NCI-H1092 treated with DMSO at 0.1 percent for 48 hours (cell line): ENCODE data around the gene ZDHHC17.
"Not testable (repeated sequence)": the region's sequence is repeated elsewhere in the genome, so short reads cannot be mapped to it uniquely, and the experiment has no call there.

Experiments
- DNase-seq: peaks from one replicate; lab custom pipeline; 2025; lab: John Stamatoyannopoulos, UW

ZDHHC17 gene

GRCh38 chr12:76765598-76765997 lies 1.7 kb downstream of the ZDHHC17 start:
- no peak for DNase-seq

GRCh38 chr12:76766161-76766560 lies 2.2 kb downstream of the ZDHHC17 start:
- no peak for DNase-seq

- no peak for DNase-seq
Observed at GRCh38 chr12:76768576-76768975, 4.7 kb downstream of the ZDHHC17 start.

- no peak for DNase-seq
Observed at GRCh38 chr12:76777765-76778216, 13.9 kb downstream of the ZDHHC17 start.

GRCh38 chr12:76778364-76778763 lies 14.4 kb downstream of the ZDHHC17 start:
- DNase-seq, result no peak

GRCh38 chr12:76779310-76779709 lies 15.4 kb downstream of the ZDHHC17 start:
- not testable (repeated sequence) for DNase-seq

- no peak for DNase-seq
Observed at GRCh38 chr12:76781321-76781720, 17.4 kb downstream of the ZDHHC17 start.

- no peak for DNase-seq
Observed at GRCh38 chr12:76782526-76782925, 18.6 kb downstream of the ZDHHC17 start.

GRCh38 chr12:76784600-76785051 lies 20.7 kb downstream of the ZDHHC17 start:
- no peak for DNase-seq

GRCh38 chr12:76785407-76785806 lies 21.5 kb downstream of the ZDHHC17 start:
- no peak for DNase-seq

GRCh38 chr12:76786986-76787385 lies 23.1 kb downstream of the ZDHHC17 start:
- no peak for DNase-seq

- no peak for DNase-seq
Observed at GRCh38 chr12:76787689-76788088, 23.8 kb downstream of the ZDHHC17 start.

- no peak for DNase-seq
Observed at GRCh38 chr12:76789335-76790050, 25.6 kb downstream of the ZDHHC17 start.

- DNase-seq, result peak; percentile 8
Observed at GRCh38 chr12:76790564-76791552, 26.9 kb downstream of the ZDHHC17 start.

GRCh38 chr12:76792828-76793227 lies 28.9 kb downstream of the ZDHHC17 start:
- no peak for DNase-seq

GRCh38 chr12:76798864-76799263 lies 34.9 kb downstream of the ZDHHC17 start:
- no peak for DNase-seq

- DNase-seq, result no peak
Observed at GRCh38 chr12:76799362-76799761, 35.4 kb downstream of the ZDHHC17 start.

GRCh38 chr12:76802060-76802459 lies 38.1 kb downstream of the ZDHHC17 start:
- DNase-seq, result no peak

- no peak for DNase-seq
Observed at GRCh38 chr12:76804435-76804976, 40.6 kb downstream of the ZDHHC17 start.

- no peak for DNase-seq
Observed at GRCh38 chr12:76810671-76811419, 46.9 kb downstream of the ZDHHC17 start.

- no peak for DNase-seq
Observed at GRCh38 chr12:76811976-76812375, 48.1 kb downstream of the ZDHHC17 start.

- DNase-seq, result no peak
Observed at GRCh38 chr12:76813265-76813664, 49.4 kb downstream of the ZDHHC17 start.
